A204.1 (cell line): ENCODE measurements around the gene DESI2.
"Not testable (repeated sequence)": the region's sequence is repeated elsewhere in the genome, so short reads cannot be mapped to it uniquely, and the experiment has no call there.

Source experiments
- FAIRE-seq: peaks from 2 replicates; lab custom pipeline; 2012; peaks lifted over from hg19 to GRCh38; lab: Jason Lieb, UNC

Gene DESI2

DNA sequence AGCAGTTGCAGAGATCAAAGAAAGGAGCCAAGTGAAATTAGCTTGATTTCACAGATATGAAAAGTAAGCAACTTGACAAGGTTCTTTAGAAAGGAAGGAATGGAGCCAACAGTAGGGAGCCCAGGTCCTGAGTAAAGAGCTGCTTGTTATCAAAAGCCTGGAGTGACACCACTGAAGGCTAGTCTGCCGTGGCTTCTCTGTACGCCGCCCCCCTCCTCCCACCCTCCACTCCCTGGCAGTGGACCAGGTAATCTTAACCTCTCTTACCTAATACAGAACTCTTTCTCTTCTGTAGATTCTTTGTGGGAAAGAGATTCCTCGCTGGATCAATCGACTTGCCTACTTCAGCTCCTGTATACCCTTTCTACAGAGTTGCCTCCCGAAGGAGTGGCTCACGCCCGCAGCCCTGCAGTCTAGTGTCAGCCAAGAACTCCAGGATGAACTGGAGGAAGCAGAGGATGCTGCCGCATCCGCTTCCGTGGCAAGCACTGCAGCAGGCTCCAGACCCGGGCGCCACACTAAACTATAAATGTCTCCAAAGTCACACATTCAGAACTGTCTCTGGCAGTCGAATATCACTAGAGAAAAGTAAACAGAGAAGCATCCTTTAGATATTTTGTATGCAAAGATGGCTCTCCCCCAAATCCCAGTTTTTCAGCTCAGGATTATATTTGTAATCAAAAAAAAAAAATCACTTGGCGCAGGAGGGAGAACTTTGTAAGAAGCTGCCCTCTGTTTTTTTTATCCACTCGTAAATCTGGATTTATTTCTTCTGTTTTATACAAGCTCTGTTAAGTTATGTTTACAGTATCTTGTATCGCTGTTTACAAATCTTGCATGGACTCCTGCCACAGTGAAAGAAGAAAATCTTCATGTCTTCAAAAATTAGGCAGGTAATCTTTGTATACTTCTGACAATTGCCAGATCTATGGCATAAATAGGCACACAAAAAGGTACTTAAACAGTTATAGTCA lies 52.6 kb downstream of the DESI2 start:
- no peak for FAIRE-seq

DNA sequence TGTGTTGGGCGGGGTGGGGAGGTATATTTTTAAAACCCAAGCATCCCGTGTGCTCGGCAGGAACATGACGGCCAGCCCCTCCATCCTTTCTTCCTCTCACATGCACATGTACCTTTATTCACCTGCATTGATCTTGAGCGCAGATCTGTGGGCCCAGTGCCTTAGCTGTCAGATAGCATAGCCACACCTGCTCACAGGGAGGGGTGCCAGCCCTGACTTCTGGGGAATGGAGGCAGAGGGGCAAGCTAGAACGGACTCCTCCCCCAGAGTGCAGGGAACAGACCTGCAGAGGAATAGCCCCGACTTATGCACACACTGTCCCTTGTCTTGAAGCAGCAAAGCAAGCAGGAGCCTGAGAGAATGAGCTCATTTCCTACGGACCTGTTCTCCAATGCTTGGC lies 56.1 kb downstream of the DESI2 start:
- FAIRE-seq: no peak

DNA sequence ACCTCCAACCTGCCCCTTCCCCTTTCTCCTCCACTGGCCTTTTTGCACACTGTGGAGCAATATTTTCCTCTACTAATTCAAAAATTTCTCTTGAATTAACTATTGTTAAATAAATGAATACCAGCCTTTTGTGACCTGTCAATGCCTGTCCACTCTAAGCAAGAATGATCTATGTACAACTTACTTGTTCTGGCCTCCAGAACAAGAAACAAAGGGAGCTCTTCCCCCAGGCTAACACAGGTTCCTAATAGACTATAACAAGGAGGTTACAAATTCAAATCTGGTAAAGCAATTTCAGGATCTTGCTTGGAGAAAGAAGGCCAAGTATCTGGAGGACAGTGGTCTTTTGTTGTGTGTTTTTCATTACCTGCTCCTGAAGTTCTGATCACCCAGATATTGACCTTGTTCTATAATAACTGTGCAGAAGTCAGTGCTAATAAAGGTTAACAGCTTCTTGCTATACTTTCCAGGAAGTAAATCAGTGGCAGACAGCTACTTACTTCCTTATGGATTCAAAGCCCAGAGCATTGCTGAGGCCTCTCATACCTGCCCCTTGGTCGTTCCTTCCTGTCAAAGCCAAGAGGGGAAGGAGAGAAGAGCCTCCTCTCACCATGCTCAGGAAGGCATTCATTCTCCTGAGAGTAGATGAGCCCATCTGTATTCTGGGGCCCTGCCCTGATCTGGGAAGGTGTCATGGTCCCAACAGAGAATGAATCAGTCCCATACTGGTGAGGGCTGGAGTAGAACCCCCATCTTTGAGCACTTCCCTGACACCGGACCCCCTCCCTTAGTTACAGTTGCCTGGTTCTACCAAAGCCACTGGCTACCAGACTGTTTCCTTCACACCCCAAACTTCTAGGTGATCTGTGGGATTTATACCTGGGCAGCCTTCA lies 56.8 kb downstream of the DESI2 start:
- no peak for FAIRE-seq

DNA sequence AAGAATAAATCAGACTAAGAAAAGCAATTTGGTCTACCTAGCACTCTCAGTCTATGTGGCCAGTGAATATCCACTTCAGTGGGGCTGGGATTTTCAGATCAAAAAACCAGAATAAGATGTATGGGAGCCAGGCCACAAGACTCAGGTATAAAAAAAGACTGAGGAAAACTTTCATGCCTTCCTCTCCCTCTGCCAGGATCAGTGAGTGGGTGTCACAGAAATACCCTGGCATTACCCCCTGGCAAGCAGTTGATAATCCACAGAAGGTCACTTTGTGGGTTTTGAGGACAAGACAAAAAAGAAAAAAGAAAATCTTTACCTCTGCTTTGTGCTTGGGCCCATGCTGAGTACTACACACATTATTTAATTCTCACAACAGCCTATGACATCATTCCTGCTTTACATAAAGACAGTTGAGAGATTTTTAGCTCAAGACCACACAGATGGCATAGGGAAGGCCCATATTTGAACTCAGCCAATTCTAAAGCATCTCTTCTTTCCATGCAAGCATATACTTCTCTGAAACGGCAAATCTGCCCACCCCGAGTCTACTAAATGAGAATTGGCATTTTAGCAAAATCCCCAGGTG lies 57.6 kb downstream of the DESI2 start:
- FAIRE-seq: no peak

DNA sequence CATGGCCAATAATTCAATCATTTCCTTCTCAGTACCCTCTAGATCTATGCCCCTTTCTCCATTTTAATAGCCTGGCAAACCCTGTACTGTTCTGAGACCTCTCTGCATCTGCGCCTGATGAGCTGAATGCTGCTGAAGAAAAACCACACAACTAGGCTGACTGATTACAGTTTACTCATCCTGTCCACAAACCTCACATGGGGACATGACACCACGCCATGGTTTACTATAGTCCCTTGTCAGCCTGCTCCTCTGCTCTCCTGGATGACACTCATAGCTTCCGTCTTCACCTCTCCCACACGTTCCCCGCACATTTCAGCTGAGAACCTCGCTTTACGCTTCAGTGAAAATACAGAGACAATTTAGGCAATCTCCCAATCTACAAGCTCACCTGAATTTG lies 59.7 kb downstream of the DESI2 start:
- no peak for FAIRE-seq

DNA sequence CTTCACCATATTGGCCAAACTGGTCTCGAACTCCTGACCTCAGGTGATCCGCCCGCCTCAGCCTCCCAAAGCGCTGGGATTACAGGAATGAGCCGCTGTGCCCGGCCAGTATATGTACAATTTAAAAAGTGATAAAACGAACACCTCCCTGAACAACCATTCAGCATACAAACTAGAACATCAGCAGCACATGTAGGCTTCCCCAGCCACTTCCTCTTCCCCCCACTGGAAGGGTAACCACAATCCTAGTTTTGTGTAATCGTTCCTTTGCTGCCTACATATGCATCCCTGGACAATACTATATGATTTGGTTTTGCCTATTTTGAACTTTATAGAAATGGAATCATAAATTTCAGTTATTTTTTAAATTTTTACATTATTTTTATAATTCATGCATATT lies 60.4 kb downstream of the DESI2 start:
- no peak for FAIRE-seq

DNA sequence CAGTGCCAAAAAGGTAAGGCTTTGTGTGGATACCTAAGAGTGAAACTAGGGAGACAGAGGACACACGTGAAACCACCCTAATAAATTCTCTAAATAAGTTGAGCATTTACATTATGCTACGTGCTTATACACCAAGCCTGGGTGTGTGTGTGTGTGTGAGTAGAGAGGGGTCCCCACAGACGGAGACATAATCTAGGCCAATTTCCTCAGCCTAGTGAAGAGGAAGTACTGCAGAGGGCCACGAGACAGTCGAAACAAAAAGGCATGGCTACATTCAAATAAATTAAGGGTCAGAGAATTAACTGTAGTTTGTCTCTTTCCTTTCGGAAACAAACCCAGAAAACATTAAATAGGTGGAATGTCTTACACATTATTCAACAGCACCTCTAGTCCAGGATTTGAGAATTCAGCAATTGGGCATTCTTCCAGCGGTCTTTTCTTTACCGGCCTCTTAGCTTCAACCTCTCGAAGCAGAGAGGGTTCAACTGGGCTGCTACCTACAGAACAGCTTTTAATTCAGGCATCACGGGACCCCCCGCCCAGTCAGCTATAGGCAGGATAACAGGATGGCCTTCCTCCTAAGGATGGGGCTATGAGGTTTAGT lies 75.0 kb downstream of the DESI2 start:
- no peak for FAIRE-seq

DNA sequence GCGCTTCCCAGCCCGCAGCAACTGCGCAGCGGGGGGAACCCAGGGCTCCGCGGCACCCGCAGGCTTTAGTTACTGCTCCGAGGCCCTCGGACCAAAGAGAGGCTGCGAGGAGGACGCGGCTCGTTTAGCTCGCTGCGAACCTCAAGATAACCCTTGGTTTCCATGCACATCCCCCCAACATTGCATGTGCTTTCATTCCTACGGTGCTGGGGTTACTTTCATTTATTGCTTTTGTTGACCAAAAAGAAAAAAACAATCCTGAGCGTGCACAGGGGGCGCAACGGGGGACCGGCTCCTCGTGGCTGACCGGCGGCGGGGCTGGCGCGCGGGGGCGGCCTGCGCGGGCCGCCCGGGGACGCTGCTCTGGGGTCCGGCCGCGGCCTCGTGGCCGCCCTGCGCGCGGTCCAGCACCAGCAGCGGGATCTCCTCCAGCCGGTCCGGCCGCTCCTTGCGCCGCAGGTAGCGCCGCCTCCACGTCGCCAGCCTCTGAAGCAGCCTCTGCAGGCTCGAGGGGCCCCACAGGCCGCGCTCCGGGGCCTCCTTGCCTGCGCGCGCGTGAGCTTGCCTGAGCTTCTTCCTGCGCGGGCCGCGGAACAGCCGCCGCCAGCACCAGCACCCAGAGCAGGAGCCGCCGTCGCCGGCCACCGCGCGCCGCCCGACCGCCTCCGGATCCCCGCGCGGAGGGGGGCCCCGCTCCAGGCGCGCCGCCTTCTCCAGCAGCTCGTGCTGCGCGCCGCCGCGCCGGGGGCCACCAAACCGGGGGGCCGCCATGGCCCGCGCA lies 77.4 kb downstream of the DESI2 start:
- FAIRE-seq: no peak

DNA sequence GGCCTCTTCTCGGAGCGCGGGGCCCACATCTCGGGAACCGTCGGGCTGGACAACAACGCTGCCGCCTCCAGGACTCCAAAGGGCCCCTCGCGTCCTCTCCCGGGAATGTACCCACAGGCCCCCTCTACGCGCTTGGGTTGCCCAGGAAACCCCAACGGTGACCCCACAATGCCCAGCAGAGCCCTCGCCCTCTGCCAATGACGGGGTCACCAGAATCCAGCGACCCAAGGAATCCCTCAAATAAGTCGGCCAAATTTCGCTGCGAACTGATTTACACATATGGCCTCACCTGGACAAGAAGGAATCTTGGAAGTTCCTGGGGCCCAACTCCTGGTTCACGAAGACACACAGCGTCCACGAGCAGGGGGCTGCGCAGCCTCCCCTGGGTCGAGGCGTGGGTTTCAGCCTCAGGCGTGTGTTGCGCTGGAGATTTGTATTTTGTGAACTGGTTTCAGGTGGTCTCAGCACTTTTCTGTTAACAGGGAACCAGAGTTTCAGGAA lies 78.1 kb downstream of the DESI2 start:
- FAIRE-seq: no peak

DNA sequence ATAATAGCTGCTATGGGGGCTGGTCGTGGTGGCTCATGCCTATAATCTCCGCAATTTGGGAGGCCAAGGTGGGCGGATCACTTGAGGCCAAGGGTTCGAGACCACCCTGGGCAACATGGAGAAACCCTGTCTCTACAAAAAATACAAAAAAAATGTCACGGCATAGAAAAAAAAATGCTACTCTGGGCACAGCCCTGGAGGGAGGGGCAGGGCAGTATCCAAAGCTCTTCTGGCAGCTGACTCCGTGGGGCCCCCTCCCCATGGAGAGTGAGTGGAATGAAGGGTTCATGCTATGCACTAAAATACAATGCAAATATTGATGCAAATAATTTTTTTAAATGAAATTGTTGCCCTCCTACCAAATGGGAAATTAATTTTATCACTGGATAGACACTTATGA lies 78.7 kb downstream of the DESI2 start:
- no peak for FAIRE-seq

DNA sequence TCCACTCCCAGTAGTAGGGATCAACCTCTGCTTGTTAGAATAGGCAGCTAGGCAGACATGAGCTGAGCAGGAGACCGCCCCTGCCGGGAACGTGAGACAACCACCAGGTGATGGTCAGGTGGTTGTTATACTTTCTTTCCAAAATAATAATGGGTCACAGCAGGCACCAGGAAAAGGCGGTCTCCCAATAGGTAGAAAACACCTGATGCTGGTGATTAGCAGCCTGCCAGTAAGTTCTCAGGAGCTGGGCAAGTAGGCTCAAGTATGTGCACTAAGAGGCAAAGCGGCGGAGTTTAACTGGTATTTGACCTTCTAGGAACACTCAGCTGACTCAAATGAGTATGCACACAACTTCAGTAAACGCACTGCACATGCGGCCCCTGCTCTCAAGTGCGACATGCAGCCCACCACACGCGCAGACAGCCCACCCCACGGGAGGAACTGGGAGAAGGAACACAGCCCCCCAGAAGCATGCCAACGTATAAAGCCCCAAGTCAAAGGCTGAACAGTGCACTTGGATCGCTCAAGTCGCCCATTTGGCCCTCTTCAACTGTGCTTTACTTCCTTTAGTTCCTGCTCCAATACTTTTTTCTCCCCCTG lies 80.0 kb downstream of the DESI2 start:
- FAIRE-seq: no peak

DNA sequence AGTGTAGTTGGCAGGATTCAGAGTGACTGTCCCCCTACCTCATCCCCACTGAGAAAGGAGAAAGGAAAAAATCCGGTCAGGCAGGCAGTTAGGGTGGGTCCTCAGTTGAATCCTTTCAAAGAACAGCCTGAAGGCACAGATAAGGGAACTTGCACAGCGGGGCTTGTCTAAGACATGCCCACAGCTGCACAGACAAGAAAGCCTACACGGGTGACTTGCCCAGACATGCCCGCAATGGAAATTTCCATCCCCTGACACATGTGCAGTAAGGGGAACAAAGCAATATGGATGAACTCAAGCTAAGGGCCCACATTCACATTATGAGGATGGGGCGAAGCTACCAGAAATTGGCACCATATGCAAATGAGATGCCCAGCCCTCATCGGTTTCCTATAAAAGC lies 82.5 kb downstream of the DESI2 start:
- FAIRE-seq: no peak

DNA sequence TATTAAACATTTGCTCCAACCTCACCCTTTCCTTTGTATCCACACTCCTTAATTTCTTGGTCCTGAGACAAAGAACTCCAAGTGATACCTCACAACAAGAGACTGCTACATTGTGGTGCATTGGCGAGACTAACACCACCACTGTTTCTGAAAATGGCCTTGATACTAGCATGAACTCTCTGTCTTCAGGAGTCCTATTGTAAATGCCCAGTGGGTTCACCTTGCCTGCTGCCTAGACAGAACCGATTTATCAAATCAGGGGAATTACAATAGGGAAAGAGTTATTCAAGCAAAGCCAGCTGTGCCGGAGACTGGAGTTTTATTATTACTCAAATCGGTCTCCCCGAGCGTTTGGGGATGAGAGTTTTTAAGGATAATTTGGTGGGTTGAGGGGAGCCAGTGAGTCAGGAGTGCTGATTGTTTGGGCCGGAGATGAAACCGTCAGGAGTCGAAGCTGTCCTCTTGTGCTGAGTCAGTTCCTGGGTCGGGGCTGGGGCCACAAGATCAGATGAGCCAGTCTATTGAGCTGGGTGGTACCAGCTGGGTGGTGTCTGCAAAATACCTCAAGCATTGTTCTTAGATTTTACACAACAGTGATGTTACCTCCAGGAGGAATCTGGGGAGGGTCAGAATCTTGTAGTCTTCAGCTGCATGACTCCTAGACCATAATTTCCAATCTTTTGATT lies 83.1 kb downstream of the DESI2 start:
- FAIRE-seq: no peak

DNA sequence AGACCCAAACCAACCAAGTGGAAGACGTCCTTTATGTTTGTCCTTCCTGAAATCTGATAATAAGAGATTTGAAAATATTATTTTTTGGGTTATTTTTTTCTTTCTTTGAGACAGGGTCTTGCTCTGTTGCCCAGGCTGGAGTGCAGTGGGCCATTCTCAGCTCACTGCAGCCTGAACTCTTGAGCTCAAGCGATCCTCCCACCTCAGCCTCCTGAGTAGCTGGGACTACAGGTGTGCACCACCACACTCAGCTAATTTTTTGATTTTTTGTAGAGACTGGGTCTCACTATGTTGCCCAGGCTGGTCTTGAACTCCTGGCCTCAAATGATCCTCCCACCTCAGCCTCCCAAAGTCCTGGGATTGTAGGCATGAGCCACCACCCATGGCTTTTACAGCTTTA lies 86.2 kb downstream of the DESI2 start:
- FAIRE-seq: not testable (repeated sequence)

DNA sequence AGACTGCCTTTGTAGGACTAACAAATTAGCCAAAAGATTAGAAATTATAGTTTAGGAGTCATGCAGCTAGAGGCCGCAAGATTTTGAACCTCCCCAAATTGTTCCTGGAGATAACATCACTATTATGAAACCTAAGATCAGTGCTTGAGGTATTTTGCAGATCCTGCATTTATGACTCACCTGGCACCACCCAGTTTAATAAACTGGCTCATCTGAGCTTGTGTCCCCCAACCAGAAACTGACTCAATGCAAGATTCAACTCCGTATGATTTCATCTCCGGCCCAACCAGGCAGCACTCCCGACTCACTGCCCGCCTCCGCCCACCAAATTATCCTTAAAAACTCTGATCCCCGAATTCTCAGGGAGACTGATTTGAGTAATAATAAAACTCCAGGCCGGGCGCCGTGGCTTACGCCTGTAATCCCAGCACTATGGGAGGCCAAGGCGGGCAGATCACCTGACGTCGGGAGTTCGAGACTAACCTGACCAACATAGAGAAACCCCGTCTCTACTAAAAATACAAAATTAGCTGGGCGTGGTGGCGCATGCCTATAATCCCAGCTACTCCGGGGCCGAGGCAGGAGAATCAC lies 87.2 kb downstream of the DESI2 start:
- FAIRE-seq: not testable (repeated sequence)

DNA sequence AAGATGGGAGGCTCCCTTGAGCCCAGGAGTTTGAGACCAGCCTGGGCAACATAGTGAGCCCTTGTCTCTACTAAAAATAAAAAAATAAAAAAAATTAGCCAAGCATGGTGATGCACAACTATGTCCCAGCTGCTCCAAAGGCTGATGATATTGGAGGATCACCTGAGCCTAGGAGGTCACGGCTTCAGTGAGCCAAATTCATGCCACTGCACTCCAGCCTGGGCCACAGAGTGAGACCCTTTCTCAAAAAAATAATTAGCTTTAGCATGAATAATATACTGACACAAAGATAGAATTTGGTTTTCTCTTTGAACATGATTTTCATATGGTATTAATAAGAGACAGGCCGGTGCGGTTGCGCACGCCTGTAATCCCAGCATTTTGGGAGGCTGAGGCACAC lies 88.8 kb downstream of the DESI2 start:
- FAIRE-seq: no peak

DNA sequence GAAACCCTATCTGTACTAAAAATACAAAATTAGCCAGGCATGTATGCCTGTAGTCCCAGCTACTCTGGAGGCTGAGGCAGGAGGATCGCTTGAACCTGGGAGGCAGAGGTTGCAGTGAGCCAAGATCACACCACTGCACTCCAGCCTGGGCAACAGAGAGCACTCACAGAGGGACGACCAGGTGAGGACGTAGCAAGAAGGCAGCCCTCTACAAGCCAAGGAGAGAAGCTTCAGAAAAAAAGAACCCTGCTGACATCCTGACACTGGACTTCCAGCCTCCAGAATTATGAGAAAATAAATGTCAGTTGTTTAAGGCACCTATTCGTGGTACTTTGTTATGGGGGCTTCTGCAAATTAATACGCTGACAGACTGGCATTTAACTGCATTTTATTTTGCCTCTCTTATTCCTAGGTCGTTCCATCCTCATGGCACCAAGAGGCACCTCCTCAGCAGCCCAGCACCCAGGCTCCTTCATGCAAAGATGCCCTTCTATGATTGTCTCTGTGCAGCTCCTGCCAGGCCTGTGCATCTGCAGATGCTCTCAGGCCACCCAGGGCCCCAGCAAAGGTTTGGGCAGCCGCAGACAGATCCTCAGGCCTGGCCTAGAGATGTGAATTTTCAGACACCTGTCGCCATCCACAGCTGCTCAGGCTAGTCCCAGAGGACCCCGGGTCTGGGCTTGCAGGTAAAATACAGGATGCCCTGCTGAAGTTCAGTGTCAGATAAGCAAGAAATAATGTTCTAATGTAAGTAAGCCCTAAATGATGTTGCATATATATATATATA lies 96.5 kb downstream of the DESI2 start:
- FAIRE-seq: no peak

DNA sequence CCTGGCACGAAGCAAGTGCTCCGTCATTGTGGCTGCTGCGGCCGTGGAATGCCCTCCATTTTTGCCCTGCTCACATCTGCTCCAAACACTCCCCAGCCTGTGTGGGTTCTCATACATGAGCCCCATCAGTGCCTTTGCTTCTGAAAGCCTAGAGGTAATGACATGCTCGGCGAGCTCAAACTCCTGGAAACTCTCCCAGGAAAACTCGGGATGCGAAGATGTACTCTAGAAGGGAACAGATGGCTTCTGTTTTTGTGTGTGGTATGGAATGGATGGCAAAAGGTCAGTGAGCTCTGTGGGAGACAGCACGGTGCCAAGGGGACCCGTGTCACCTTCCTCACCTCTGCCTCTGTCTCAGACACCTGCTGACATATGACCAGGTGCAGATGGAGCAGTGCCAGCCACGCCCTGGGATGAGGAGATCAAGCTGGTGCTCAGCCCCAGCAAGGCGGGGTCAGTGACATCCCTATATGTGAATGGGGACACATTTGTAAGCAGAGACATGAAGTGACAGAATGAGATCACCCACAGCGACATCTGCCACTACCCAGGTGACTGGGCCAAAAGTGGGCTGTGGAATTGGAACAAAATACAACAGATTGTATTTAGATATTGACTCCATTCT lies 98.5 kb downstream of the DESI2 start:
- FAIRE-seq: no peak

DNA sequence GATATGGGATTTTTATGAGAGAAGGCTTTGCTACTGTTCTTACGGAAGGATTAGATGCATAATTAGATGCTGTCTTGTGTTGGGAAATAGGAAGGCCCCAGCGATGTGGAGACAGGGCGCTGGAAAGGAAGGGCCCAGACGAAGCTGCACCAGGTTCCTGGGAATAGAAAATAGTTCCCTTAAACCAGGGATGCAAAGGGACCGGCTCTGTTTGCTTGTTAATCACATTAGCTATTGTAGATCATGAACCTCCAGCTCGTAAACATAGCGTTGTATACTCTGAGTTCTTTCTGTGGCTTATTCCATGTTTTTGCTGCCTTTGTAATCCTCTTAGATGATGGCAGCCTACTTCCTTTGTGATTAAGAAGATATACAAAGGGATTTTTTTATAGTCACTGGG lies 102.7 kb downstream of the DESI2 start:
- FAIRE-seq: no peak
